B cell (primary cell): Measurements from ENCODE around the gene NMNAT1.

ENCODE experiments used
- EZH2 ChIP-seq: IDR thresholded peaks from 2 replicates; pipeline ENCODE4 v1.6.1; 2012; ENCODE audit warnings: borderline replicate concordance, low read depth, mild to moderate bottlenecking, moderate library complexity, low read length; ENCODE audit not compliant: insufficient read depth, poor library complexity, severe bottlenecking
- TF ChIP-seq, protein P1 (sequence below): fragments of 200-600 bp; IDR thresholded peaks from one replicate; pipeline ENCODE4 v1.8.0; 2022; ENCODE audit warnings: antibody characterized with exemption, mild to moderate bottlenecking

DNA sequence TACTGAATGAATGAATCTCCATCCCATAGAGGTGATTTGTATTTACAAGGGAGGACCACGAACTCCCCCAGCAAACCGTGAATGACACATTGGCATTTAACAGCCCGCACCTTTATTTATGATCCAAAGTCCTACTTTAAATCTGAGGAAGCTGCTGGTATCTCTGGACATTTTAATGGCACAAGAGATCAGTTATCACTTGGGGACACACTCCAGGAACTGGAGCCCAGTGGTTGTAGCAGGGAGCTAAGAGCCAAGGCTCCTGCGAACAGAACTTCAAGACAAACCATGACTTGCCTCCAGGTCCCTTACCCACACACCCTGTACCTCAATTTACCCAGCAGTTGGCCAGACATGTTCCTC is 34.4 kb upstream of the NMNAT1 start:
- TF ChIP-seq, protein P1, sequence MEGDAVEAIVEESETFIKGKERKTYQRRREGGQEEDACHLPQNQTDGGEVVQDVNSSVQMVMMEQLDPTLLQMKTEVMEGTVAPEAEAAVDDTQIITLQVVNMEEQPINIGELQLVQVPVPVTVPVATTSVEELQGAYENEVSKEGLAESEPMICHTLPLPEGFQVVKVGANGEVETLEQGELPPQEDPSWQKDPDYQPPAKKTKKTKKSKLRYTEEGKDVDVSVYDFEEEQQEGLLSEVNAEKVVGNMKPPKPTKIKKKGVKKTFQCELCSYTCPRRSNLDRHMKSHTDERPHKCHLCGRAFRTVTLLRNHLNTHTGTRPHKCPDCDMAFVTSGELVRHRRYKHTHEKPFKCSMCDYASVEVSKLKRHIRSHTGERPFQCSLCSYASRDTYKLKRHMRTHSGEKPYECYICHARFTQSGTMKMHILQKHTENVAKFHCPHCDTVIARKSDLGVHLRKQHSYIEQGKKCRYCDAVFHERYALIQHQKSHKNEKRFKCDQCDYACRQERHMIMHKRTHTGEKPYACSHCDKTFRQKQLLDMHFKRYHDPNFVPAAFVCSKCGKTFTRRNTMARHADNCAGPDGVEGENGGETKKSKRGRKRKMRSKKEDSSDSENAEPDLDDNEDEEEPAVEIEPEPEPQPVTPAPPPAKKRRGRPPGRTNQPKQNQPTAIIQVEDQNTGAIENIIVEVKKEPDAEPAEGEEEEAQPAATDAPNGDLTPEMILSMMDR: no peak
- TF ChIP-seq EZH2: no peak
